NCI-H524 treated with DMSO at 0.1 percent for 48 hours (cell line): ENCODE data around the gene SSBP3.

ENCODE experiments used
- DNase-seq: peaks from one replicate; lab custom pipeline; 2025; lab: John Stamatoyannopoulos, UW

SSBP3 gene

GRCh38 chr1:54329312-54330003 is 76.7 kb downstream of the SSBP3 start:
- peak; percentile 32 for DNase-seq

GRCh38 chr1:54328066-54328636 is 78.0 kb downstream of the SSBP3 start:
- no peak for DNase-seq

- no peak for DNase-seq
These were observed 78.7 kb downstream of the SSBP3 start for GRCh38 chr1:54327386-54328065.

DNA sequence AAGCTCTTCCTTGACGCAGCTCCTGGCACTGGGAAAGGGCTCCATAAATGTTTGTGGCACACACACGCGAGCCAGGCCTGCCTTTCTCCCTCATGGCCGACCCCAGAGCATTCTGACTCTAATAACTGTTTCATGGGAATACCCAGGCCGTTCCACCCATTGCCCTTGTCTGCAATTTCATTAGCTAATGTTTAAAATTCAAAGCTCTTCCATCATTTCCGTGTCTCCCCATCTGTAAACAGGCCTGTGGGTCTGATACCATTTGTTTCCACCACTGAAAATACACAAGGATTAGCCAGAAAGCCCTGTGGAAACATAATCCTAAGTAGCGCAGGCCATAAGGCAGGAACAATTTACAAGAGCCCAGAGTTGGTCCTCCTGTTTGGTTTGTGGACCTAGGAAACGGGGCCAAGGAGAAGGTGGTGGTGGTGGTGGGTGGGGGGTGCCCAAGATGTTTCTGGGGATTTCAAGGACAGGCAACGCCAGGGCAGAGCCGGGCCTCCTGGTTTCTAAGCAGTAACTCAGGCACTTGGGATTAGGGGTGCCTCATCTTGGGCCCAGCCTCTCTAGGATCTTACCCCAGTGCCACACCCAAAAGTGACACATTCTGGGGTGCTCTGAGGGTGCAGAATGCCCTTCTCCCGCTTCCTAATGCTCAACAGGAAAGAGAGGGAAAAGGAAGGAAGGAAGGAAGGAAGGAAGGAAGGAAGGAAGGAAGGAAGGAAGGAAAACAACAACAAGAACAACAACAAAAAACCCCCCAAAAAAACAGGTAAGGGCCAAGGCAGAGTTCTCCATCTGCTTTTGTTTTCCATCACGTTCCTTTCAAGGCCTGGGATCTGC is 79.4 kb downstream of the SSBP3 start:
- DNase-seq = peak; percentile 51

GRCh38 chr1:54325703-54326461 is 80.3 kb downstream of the SSBP3 start:
- DNase-seq = peak; percentile 76

GRCh38 chr1:54325284-54325683 is 80.9 kb downstream of the SSBP3 start:
- peak; percentile 47 for DNase-seq

GRCh38 chr1:54324251-54325140 is 81.7 kb downstream of the SSBP3 start:
- no peak for DNase-seq

DNA sequence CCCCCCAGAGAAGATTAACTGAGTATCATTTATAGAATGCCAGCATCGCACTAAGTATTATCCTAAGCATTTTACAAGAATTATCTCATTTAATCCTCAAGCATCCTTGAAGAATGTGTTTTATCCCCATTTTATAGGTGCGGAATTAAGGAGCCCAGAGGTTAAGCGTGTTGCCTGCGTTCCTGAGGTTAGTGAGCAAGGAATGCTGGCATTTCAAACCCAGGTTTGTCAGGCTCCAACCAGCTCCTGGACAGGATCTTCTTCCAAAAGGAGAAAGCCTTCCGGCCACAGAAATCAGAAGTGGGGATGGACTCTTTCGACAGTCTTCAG is 82.3 kb downstream of the SSBP3 start:
- DNase-seq = no peak

GRCh38 chr1:54323324-54323739 is 82.9 kb downstream of the SSBP3 start:
- DNase-seq = no peak

DNA sequence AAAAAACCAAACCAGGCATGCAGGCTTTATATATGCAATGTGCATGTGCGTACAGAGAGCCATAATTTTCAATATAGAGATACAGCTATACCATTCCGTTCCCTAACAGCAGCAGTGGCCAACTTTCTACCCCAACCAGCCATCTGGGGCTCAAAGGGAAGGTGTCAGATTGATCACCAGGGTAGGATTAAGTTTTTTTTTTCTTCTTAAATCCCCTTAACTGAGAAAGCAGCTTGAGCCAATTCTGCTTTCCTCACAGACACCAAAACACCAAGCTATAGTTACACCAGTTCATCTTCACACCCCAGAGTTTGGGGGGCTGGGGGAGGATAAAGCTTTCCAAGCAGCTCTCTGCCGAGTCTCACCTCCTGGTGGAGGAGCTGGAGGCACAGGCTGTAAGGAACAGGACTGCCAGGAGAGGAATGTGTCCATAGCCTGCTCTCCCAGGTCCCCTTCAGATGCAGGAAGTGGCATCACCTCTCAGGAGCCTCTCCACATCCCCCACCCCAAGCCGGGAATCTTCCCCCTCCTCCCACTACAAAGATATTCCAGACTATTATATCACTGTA is 87.9 kb downstream of the SSBP3 start:
- peak; percentile 91 for DNase-seq

- DNase-seq = no peak
These were observed 89.1 kb downstream of the SSBP3 start for GRCh38 chr1:54317084-54317483.

DNA sequence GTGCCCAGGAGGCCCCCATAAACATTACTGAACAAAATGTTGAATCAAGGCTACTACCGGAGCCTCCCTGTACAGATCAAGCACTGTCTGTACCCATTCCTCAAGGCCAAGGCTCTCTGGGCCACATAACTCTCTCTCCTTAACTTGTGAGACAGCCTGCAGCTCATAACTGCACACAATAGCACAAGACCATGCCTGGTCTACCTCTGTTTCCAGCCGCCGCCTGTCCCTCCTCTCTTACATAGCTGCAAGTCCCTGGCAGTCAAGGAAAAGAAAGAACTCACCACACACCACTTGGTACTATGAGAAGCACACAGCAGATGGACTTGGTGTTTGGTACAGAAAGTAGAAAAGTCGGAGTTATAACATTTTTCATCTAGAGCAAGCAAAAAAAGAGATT is 91.1 kb downstream of the SSBP3 start:
- no peak for DNase-seq

DNA sequence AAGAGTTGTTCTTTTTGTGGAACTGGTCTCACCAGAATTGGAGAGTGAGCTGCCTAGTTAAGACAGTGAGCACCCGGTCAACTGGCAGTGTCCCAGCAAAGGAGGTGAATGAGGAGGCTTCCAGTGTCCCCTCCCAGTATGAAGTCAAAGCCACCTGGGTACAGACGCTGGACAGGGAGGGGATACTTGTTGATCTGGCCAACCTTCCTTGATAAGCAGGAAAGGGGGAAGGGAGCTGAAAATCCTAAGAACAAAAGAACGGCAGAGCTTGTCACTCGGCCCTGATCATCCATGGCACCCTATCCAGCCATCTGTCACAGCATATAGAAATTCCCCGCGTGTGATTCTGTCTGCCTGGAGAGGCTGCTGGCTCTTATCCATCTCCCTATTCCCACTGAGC is 91.5 kb downstream of the SSBP3 start:
- DNase-seq = peak; percentile 95

DNA sequence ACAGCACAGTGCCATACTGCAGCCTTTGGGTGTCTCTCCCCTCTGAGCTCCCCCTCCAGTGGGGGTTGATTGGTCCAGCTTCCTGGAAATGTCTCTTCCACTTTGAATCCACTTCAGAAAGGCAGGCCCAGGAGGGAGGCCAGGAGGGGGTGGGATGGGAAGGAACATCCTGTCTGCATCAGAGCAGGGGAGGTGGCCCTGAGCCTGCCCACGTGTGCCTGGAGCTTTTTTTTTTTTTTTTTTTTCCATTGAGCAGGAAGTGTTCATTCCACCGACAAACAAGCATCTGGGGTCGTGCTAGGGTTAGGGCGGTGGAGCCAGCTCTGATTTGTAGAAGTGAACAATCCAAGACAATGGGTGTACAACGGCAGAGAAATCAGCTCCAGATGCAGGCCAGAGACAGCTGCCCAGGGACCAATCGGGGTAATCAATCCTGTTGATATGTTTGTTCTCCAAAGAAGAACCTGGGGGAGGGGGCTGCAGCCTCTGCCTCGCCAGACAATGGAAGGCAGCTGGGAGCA is 93.3 kb downstream of the SSBP3 start:
- no peak for DNase-seq

DNA sequence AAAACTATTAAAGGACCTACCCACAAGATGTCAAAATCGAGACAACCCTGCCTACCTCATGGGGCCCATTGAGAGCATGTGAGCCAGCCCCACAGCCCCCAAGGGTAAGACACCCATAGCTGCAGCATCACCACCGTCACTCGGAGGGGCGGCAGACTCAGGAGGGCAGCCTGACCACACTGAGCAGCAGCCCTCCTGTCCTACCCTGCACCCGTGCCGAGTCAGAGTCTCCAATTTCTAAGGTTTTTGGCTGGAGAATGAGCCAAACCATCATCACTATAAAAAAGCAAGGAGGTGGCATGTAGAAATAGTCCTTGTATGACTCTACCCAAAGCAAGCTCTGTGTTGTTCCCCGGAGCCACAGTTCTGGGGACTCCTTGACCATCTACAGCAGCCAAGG is 94.7 kb downstream of the SSBP3 start:
- no peak for DNase-seq

DNA sequence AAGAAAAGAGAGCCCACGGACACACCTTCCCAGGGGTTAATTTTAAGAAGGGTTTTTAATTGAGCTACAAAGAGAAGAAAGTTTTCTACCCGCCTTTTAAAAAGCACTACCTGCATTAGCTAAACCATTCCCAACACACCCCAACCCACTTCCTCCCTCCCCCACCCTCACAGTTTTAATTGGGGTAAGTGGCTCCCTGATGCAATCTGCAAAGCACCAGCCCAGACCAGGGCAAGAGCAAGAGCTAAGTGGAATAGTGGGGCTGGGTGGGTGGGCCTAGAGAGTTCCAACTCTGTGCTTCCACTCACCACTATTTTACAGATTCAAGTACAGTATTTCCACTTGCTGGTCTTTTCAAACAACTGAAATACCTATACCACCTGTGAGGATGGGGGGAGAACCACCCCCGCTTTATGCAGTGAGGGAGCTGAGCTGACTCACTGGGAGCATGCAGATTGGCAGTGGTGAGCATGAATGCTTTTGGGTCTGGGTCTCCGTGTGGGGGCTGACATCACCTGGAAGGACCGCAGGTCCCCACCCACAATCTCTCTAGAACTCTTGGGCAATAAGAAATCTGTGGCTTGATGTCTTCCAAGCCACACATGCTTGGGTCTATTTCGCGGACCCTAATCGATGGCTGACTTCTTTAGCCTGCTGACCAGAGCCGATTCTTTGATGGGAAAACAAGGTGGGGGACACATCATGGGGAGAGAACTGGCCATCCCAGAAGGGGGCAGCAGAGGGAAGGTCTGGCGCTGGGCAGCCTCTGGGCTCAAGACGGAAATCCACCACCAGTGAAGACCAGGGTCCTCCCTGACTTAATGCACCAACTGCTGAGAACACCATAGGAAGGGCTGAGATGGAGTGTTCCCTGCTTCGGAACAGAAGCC is 95.5 kb downstream of the SSBP3 start:
- DNase-seq = no peak

DNA sequence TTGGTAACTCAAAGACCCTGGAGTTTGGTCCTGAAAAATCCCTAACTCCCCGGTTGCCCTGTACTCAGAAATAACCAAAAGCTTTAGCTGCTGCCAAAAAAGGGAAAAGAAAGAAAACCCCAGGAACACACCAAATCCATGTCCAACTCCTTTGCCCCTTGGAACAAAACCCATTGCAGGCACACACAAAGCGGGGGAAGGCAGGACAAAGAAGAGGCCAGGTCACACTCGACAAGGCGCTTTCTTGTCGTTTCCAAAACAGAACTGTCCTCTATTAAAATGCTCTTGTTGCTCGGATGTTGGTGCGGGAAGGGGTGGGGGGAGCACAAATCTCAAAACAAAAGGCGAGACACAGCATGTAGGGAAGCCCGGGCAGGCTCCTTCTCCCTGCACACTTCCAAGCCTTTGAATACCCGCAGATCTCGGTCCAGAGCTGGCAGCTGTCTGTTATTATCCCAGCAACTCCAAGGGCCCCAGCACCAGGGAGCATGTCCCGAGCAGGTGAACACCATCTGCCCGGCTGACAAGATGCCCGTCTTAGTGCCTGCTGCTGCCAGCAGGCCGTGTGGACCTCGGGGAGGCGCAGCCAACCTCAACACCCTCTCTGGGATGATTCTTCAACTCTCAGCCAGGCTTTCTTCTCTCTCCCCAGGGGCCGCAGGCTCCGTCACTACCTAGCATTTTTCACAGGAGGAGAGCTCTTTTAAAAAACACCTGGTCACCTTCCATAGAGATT is 96.4 kb downstream of the SSBP3 start:
- peak; percentile 90 for DNase-seq

- no peak for DNase-seq
These were observed 98.9 kb downstream of the SSBP3 start for GRCh38 chr1:54307305-54307704.
